Activated T-helper 1 cell treated with anti-CD3 and anti-CD28 coated beads, Interleukin-12 subunit alpha, Interleukin-12 subunit beta, Interleukin-2, Interleukin-4 antibody, amounts not matched to agents 30 ng/mL and 10 ng/mL and 1 ng/mL, durations not matched to agents 14 hours and 24 hours and 36 hours (primary cell): ENCODE results near the gene CES2. TPM values are rescaled to one million over a fixed set of nuclear protein-coding genes. Genes with fewer than 3 reads are reported as not detected.

Experiments used
- DNase-seq: peaks from one replicate; pipeline ENCODE4 v3.0.0; 2021; ENCODE audit warnings: low spot score
- H3K27ac Mint-ChIP-seq: one replicate; pipeline ENCODE4 v1.8.0; 2021; ENCODE audit warnings: mild to moderate bottlenecking, mixed read lengths
- H3K27me3 Mint-ChIP-seq: one replicate; pipeline ENCODE4 v1.8.0; 2022; ENCODE audit warnings: mild to moderate bottlenecking, moderate library complexity, mixed read lengths; ENCODE audit not compliant: insufficient read depth
- H3K36me3 Mint-ChIP-seq: one replicate; pipeline ENCODE4 v1.8.0; 2021; ENCODE audit warnings: low read depth, mixed read lengths
- H3K4me1 Mint-ChIP-seq: one replicate; pipeline ENCODE4 v1.8.0; 2021; ENCODE audit warnings: low read depth, mixed read lengths
- H3K4me3 Mint-ChIP-seq: one replicate; pipeline ENCODE4 v1.8.0; 2021; ENCODE audit warnings: mild to moderate bottlenecking, moderate library complexity, mixed read lengths
- H3K9me3 Mint-ChIP-seq: one replicate; pipeline ENCODE4 v1.8.0; 2021; ENCODE audit warnings: mixed read lengths
- intact Hi-C: fragments of 100-400 bp; cut with micrococcal nuclease; formaldehyde crosslinking; loops from one replicate; pipeline ENCODE4 v1.15.1; 2024
- total RNA-seq: library from RNA; stranded (reverse); gene quantifications from 2 replicates; pipeline ENCODE4 v1.2.3, GENCODE V29; 2022

Gene CES2
- total RNA-seq, 1 donor from 2014 or later: 34.3 TPM

- peak; percentile 16 for DNase-seq
- Mint-ChIP-seq H3K27me3 (peaks cover 2% of the 10 kb centered on the region), H3K9me3 (no peaks in the 10 kb centered on the region), H3K27ac (peak overlapping the region; percentile 20), H3K36me3 (no peaks in the 10 kb centered on the region), H3K4me1 (peaks cover 11% of the 10 kb centered on the region), H3K4me3 (no peak overlapping the region)
- intact Hi-C loops: no loop called here
Measured at GRCh38 chr16:66905633-66906539, 29.4 kb upstream of the CES2 start.

GRCh38 chr16:66906916-66907836 lies 28.1 kb upstream of the CES2 start:
- no peaks in the 10 kb centered on the region for H3K9me3 Mint-ChIP-seq
- H3K4me3 Mint-ChIP-seq: no peak overlapping the region
- H3K27ac Mint-ChIP-seq: no peak overlapping the region
- H3K4me1 Mint-ChIP-seq: peaks cover 11% of the 10 kb centered on the region
- H3K27me3 Mint-ChIP-seq: no peaks in the 10 kb centered on the region
- H3K36me3 Mint-ChIP-seq: no peaks in the 10 kb centered on the region
- intact Hi-C loops: no loop called here
- no peak for DNase-seq

- Mint-ChIP-seq H3K4me3 (no peak overlapping the region), H3K4me1 (peaks cover 11% of the 10 kb centered on the region), H3K9me3 (no peaks in the 10 kb centered on the region), H3K27me3 (no peaks in the 10 kb centered on the region), H3K27ac (no peak overlapping the region), H3K36me3 (no peaks in the 10 kb centered on the region)
- no peak for DNase-seq
- intact Hi-C loops: no loop called here
Measured at GRCh38 chr16:66908116-66908515, 27.2 kb upstream of the CES2 start.

GRCh38 chr16:66908762-66909559 lies 26.4 kb upstream of the CES2 start:
- no peak overlapping the region for H3K4me3 Mint-ChIP-seq
- intact Hi-C loops: no loop called here
- DNase-seq: no peak
- H3K27me3 Mint-ChIP-seq: no peaks in the 10 kb centered on the region
- peaks cover 11% of the 10 kb centered on the region for H3K4me1 Mint-ChIP-seq
- no peak overlapping the region for H3K27ac Mint-ChIP-seq
- H3K36me3 Mint-ChIP-seq: no peaks in the 10 kb centered on the region
- no peaks in the 10 kb centered on the region for H3K9me3 Mint-ChIP-seq

- Mint-ChIP-seq H3K27me3 (no peaks in the 10 kb centered on the region), H3K4me3 (no peak overlapping the region), H3K36me3 (no peaks in the 10 kb centered on the region), H3K27ac (no peak overlapping the region), H3K4me1 (peaks cover 11% of the 10 kb centered on the region), H3K9me3 (no peaks in the 10 kb centered on the region)
- no peak for DNase-seq
- intact Hi-C loops: no loop called here
Measured at GRCh38 chr16:66910175-66910940, 25.0 kb upstream of the CES2 start.

GRCh38 chr16:66911112-66911511 lies 24.2 kb upstream of the CES2 start:
- intact Hi-C loops: no loop called here
- Mint-ChIP-seq H3K4me3 (no peak overlapping the region), H3K36me3 (no peaks in the 10 kb centered on the region), H3K4me1 (peaks cover 5% of the 10 kb centered on the region), H3K27me3 (peaks cover under 1% of the 10 kb centered on the region), H3K27ac (no peak overlapping the region), H3K9me3 (no peaks in the 10 kb centered on the region)
- no peak for DNase-seq

GRCh38 chr16:66911801-66912200 lies 23.5 kb upstream of the CES2 start:
- intact Hi-C loops: no loop called here
- Mint-ChIP-seq H3K4me1 (no peaks in the 10 kb centered on the region), H3K36me3 (no peaks in the 10 kb centered on the region), H3K4me3 (no peak overlapping the region), H3K27me3 (peaks cover 6% of the 10 kb centered on the region), H3K27ac (no peak overlapping the region), H3K9me3 (no peaks in the 10 kb centered on the region)
- no peak for DNase-seq

GRCh38 chr16:66913081-66913480 lies 22.2 kb upstream of the CES2 start:
- peaks cover 6% of the 10 kb centered on the region for H3K27me3 Mint-ChIP-seq
- H3K36me3 Mint-ChIP-seq: no peaks in the 10 kb centered on the region
- H3K4me3 Mint-ChIP-seq: no peak overlapping the region
- intact Hi-C loops: no loop called here
- DNase-seq: no peak
- no peak overlapping the region for H3K27ac Mint-ChIP-seq
- H3K9me3 Mint-ChIP-seq: no peaks in the 10 kb centered on the region
- H3K4me1 Mint-ChIP-seq: no peaks in the 10 kb centered on the region

GRCh38 chr16:66913711-66914110 lies 21.6 kb upstream of the CES2 start:
- no peaks in the 10 kb centered on the region for H3K36me3 Mint-ChIP-seq
- peaks cover 6% of the 10 kb centered on the region for H3K27me3 Mint-ChIP-seq
- intact Hi-C loops: no loop called here
- no peaks in the 10 kb centered on the region for H3K9me3 Mint-ChIP-seq
- no peak for DNase-seq
- no peaks in the 10 kb centered on the region for H3K4me1 Mint-ChIP-seq
- no peak overlapping the region for H3K4me3 Mint-ChIP-seq
- no peak overlapping the region for H3K27ac Mint-ChIP-seq

GRCh38 chr16:66914541-66914940 lies 20.8 kb upstream of the CES2 start:
- H3K9me3 Mint-ChIP-seq: no peaks in the 10 kb centered on the region
- H3K27ac Mint-ChIP-seq: no peak overlapping the region

GRCh38 chr16:66915041-66915440 lies 20.3 kb upstream of the CES2 start:
- Mint-ChIP-seq H3K36me3 (no peaks in the 10 kb centered on the region), H3K27ac (no peak overlapping the region), H3K4me3 (no peak overlapping the region), H3K4me1 (no peaks in the 10 kb centered on the region), H3K27me3 (peaks cover 13% of the 10 kb centered on the region), H3K9me3 (no peaks in the 10 kb centered on the region)
- no peak for DNase-seq
- intact Hi-C loops: no loop called here

More at GRCh38 chr16:66914541-66914940, 20.8 kb upstream of the CES2 start:
- no peaks in the 10 kb centered on the region for H3K36me3 Mint-ChIP-seq
- H3K4me1 Mint-ChIP-seq: no peaks in the 10 kb centered on the region
- H3K27me3 Mint-ChIP-seq: peaks cover 12% of the 10 kb centered on the region
- H3K4me3 Mint-ChIP-seq: no peak overlapping the region
- intact Hi-C loops: no loop called here
- DNase-seq: no peak

- H3K27me3 Mint-ChIP-seq: peaks cover 19% of the 10 kb centered on the region
- no peak for DNase-seq
- no peak overlapping the region for H3K27ac Mint-ChIP-seq
- no peaks in the 10 kb centered on the region for H3K4me1 Mint-ChIP-seq
- H3K9me3 Mint-ChIP-seq: no peaks in the 10 kb centered on the region
- intact Hi-C loops: no loop called here
- H3K36me3 Mint-ChIP-seq: no peaks in the 10 kb centered on the region
- no peak overlapping the region for H3K4me3 Mint-ChIP-seq
Measured at GRCh38 chr16:66916518-66916917, 18.8 kb upstream of the CES2 start.
